Thoracic aorta endothelial cell (primary cell): ENCODE data around the gene TTLL9. TPM values are rescaled to one million over a fixed set of nuclear protein-coding genes. Genes with fewer than 3 reads are reported as not detected.

ENCODE experiments used
- small RNA-seq: library from RNA; depleted of rRNA; stranded (forward); fragments of <200 nt; gene quantifications from one replicate; pipeline ENCODE3, GENCODE V24; 2012
- total RNA-seq: library from RNA; depleted of rRNA; stranded (reverse); fragments of >200 nt; gene quantifications from 2 replicates; pipeline ENCODE4 v1.2.3, GENCODE V29; 2012

Gene TTLL9, protein sequence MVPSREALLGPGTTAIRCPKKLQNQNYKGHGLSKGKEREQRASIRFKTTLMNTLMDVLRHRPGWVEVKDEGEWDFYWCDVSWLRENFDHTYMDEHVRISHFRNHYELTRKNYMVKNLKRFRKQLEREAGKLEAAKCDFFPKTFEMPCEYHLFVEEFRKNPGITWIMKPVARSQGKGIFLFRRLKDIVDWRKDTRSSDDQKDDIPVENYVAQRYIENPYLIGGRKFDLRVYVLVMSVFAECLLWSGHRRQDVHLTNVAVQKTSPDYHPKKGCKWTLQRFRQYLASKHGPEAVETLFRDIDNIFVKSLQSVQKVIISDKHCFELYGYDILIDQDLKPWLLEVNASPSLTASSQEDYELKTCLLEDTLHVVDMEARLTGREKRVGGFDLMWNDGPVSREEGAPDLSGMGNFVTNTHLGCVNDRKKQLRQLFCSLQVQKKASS
- not detected in 2 replicates for total RNA-seq

DNA sequence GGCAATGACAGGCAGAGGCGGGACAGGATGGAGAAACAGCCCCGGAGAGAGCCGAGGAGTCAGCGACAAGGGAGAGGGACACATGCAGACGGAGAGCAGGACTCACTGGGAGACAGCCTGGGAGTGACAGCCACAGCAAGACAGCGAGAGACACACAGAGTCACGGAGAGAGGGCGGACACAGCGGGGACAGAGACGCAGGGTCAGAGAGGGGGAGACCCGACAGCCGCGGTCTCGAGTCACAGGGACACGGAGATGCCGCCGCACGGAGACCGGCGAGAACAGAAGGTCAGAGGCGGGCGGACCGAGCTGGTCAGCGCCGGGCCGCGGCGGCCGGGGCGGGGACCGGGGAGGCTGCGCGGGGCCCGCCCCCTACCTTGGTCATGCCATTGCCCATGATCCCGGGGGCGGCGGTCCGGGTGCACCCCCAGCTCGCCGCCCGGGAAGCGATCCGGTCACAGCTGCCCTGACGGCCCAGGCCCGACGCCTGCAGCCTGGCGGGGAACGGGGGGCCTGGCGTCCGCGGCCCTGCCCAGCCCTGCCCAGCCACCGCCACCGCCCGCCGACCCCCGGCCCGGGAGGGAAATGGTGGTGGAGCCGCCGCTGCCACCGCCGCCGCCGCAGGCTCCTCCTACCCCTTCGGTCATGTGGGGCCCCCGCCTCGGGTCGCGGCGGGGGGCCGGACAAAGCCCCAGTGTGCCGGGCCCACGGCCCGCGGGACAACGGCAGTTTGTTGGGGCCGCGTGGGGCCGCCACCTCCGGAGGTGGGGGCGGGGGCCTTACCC lies at the start of gene TTLL9, which contains the start of gene DUSP15:
Gene TTLL9 (plus strand): TSS at position 693 of the 784 bp plus-strand sequence. CDS start 493 bp downstream, outside the sequence.
Gene DUSP15 (minus strand): TSS at position 586 of the 784 bp plus-strand sequence. CDS start 190 bp downstream, at position 396.

DNA sequence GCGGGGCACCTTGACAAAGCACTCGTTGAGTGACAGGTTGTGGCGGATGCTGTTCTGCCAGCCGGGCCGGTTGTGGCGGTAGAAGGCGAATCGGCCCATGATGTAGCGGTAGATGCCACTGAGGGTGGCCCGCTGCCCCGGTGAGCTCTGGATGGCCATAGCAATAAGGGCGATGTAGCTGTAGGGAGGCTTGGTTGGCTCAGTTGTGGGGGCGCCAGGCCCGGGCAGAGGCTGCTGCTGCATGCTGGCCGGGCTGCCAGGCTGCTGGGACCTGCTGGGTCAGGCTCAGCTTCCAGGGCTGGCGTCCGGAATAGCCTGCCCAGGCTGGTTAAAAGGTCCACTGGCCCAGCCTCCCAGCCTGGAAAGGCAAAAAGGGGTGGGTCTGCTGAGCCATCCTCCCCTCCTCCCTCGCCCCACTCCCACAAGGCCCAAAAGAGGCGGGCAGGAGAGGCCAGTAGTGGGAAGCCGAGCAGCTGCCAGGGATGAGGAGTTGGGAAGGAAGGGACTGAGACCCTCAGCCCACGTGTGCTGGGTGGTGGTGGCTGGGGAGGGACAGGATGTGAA lies 25.1 kb upstream of the TTLL9 start, which contains the start of gene FOXS1:
Gene FOXS1 (minus strand): TSS at position 305 of the 564 bp plus-strand sequence. CDS start 62 bp downstream, at position 243.

DNA sequence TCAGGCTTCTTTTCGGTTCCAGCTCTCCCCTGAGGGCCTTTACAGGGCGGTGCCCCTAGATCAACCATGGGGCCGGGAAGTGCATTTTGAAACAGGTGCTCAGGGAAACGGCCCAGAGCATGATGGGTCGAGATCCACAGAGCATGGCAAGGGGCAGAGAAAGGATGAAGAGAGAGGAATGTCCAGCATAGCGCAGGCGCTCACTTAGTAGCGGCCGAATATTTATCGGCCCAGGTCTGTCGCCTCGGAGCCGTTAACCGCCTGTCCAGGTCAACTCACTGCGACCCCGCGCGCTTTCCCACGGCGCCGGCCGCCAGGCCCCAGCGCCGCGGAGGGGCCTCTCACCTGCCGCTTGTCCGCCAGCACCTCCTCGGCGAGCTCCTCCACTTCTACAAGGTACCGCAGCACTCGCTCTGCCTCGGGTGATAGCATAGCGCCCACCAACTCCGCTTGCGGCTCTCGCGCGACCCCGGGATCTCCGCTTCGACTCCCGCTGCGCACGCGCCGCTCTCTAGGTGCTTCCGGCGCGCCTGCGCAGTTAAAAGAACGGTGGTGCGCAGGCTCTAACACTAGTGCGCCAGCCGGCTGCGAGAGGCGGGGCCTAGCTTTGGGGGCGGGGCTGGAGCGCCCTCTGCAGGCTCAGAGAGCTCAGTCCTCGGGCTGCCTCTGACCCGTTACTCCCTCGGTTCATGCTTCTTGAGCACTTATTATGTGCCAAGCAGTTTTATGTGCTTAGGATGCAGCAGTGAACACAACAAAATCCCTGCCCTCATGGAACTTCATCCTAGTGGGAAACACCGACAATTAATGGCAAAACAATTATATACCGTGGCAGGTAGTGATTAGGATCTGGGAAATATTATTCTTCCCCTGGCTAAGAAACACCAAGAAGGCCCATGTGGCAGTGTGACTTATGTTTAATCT lies 81.4 kb downstream of the TTLL9 start, which contains the start of gene PDRG1:
Gene PDRG1 (minus strand): TSS at position 517 of the 924 bp plus-strand sequence. CDS start 85 bp downstream, at position 432.

DNA sequence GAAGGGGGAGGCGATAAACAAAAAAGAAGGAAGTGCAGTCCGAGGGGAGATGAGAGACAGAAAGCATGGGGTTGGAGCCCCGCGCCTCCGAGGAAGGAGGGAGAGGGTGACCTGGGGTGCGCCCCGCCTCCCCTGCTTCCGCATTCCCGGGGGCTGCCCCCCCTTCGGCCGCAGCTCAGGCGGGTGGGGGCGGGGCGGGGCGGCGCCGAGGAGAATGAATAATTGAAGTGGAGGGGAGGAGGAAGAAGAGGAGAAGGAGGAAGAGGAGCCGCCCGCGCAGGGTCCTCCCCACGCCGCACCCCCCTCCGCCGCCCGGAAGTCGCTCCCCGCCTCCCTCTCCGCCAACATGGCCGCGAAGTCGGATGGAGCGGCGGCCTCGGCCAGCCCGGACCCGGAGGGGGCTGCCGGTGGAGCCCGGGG lies 97.4 kb downstream of the TTLL9 start, which contains the start of gene XKR7:
Gene XKR7 (plus strand): TSS at position 322 of the 420 bp plus-strand sequence. CDS start 25 bp downstream, at position 347.

Small RNA genes within 50 kb of the gene (small RNA-seq; reads per million reads assigned to genes)
- gene RNU1-94P, result 8.9 reads per million, percentile 91 among the genes with 10 or more reads in this experiment

Other genes with a start within 250 kb of the TTLL9 start
- gene COX4I2, start 232.7 kb upstream of the TTLL9 start, total RNA-seq, result not detected in 2 replicates
- 172 and 212 TPM in 2 replicates for gene BCL2L1, start 147.8 kb upstream of the TTLL9 start, total RNA-seq
- 120 and 177 TPM in 2 replicates for gene TPX2, start 131.3 kb upstream of the TTLL9 start, total RNA-seq
- 0.29 and 0.40 TPM in 2 replicates for gene MYLK2, start 51.3 kb upstream of the TTLL9 start, total RNA-seq
- not detected in 2 replicates for gene FOXS1, start 25.0 kb upstream of the TTLL9 start, total RNA-seq
- 0.43 TPM in 1 of 2 replicates, not detected in the other for gene DUSP15, start 107 bp upstream of the TTLL9 start, total RNA-seq
- gene PDRG1, start 81.4 kb downstream of the TTLL9 start, total RNA-seq, result 3.8 and 4.7 TPM in 2 replicates
- gene XKR7, start 97.5 kb downstream of the TTLL9 start, total RNA-seq, result not detected in 2 replicates
- gene CCM2L, start 139.8 kb downstream of the TTLL9 start, total RNA-seq, result 5.5 and 10.0 TPM in 2 replicates
- not detected in 2 replicates for gene HCK, start 181.6 kb downstream of the TTLL9 start, total RNA-seq
- 42.7 and 45.6 TPM in 2 replicates for gene TM9SF4, start 239.1 kb downstream of the TTLL9 start, total RNA-seq